Kidney epithelial cell (primary cell): ENCODE results near the gene PRLH. TPM values are rescaled to one million over a fixed set of nuclear protein-coding genes. Genes with fewer than 3 reads are reported as not detected.

Experiments
- DNase-seq: peaks from one replicate; pipeline ENCODE4 v3.0.0-alpha.2; 2010; ENCODE audit warnings: low read depth
- H3K27me3 ChIP-seq: 2 replicates; pipeline ENCODE4 v1.6.0; 2011; ENCODE audit warnings: low read length; ENCODE audit not compliant: control insufficient read depth, insufficient read depth
- H3K36me3 ChIP-seq: 2 replicates; pipeline ENCODE4 v1.5.1; 2011; ENCODE audit warnings: low read length; ENCODE audit not compliant: control insufficient read depth, insufficient read depth
- H3K4me3 ChIP-seq: 2 replicates; pipeline ENCODE4 v1.5.1; 2011; ENCODE audit warnings: low read depth, mild to moderate bottlenecking, control low read depth, low read length
- CTCF ChIP-seq: IDR thresholded peaks from 2 replicates; pipeline ENCODE4 v1.5.1; 2011; ENCODE audit warnings: mild to moderate bottlenecking, moderate library complexity, low read length, control low read depth, inconsistent platforms; ENCODE audit not compliant: insufficient read depth, poor library complexity, severe bottlenecking
- total RNA-seq: library from RNA; depleted of rRNA; stranded (reverse); fragments of >200 nt; gene quantifications from 2 replicates; pipeline ENCODE4 v1.2.3, GENCODE V29; 2015

The PRLH gene
- total RNA-seq, 1 donor from 2014 or later = not detected

DNA sequence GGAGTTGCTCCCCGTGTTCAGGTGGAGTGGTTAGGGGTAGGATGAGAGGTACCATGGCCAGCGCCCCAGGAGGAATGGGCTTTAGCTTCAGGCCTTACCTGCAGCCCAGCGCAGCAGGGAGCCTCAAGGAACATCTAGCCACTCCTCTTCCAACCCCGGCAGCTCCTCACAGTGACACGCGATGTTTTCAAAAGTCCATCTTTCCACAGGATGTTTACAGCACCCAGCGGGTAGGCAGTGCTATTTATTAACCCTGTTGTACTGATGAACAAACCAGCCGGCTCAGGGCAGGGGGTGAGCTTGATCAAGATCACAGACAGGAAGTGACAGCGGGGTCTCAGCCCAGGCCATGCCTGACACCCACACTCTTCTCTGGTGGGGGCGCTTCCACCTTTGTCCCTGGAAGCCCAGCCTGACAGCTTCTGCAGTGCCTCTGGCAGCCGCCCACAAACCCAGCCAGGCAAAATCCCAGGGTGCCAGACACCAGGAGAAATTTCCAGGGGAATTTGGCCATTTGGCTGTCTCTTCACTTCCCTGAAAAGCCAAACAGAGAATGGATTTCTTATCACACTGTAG, 18.4 kb upstream of the PRLH start:
- no peak for DNase-seq
- no peak overlapping the region for H3K4me3 ChIP-seq
- H3K36me3 ChIP-seq = peaks cover 1% of the 10 kb centered on the region
- no peaks in the 10 kb centered on the region for H3K27me3 ChIP-seq
- no peak for TF ChIP-seq CTCF

GRCh38 chr2:237549216-237549615, 17.2 kb upstream of the PRLH start:
- Histone ChIP-seq H3K4me3 (no peak overlapping the region), H3K36me3 (peaks cover 4% of the 10 kb centered on the region), H3K27me3 (no peaks in the 10 kb centered on the region)
- DNase-seq = no peak
- no peak for TF ChIP-seq CTCF

DNA sequence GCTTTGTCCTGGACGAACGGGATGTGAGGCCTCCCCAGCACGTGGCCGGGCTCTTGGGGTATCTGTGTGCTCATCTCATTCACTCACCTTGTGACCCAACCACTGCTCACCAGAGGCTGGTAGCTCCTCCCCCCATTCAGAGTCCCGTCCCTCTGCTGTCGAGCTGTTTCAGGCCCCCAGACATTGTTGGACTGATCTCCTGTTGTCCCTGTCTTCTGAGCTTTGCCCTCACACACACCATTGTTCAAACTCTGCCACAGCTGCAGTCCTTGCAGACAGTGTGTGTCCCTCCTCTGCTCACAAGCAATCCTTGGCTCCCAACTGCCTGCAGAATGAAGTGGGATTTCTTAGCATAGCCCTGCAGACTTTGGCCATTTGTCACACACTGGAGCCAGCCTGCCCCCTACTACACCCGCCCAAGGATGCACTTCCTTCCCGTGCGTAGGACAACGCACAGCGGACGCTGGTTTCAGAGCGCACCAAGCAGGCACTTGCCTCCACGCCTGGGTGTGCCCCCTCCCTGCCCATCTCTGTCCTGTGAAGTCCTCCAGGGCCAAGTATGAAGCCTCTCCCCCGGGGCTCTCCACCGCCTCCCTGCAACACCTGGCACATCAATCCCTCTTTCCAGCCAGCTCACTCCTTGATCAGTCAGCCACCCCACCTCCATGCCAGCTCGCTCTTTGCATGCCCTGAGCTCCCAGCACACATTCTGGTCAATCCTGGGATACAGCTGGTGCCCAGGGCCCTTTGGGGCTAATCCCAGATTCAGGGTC, 16.5 kb upstream of the PRLH start:
- Histone ChIP-seq H3K27me3 (no peaks in the 10 kb centered on the region), H3K4me3 (no peak overlapping the region), H3K36me3 (peaks cover 5% of the 10 kb centered on the region)
- no peak for DNase-seq
- TF ChIP-seq CTCF = no peak

- H3K27me3 ChIP-seq = no peaks in the 10 kb centered on the region
- H3K4me3 ChIP-seq = no peak overlapping the region
- H3K36me3 ChIP-seq = peaks cover 5% of the 10 kb centered on the region
- no peak for DNase-seq
- TF ChIP-seq CTCF = no peak
These were observed 15.3 kb upstream of the PRLH start for GRCh38 chr2:237551071-237551574.

- H3K36me3 ChIP-seq = peaks cover 4% of the 10 kb centered on the region
- no peaks in the 10 kb centered on the region for H3K27me3 ChIP-seq
- TF ChIP-seq CTCF = no peak
- H3K4me3 ChIP-seq = no peak overlapping the region
- no peak for DNase-seq
These were observed 13.5 kb upstream of the PRLH start for GRCh38 chr2:237552908-237553307.
